ENCODE measurements around the gene GGACT. TPM values are rescaled to one million over a fixed set of nuclear protein-coding genes. Genes with fewer than 3 reads are reported as not detected.

Gene GGACT
- total RNA-seq, 3 donors from 2014 or later (not counting 1 experiment from before 2014, with no cell fraction given), result 8.8 to 16.4 (median 15.1) TPM

- Mint-ChIP-seq H3K27ac (peak overlapping the region; percentile 85 to 93), H3K4me1 (peaks cover 42 to 43% of the 10 kb centered on the region in 2 donors), H3K9me3 (no peaks in the 10 kb centered on the region), H3K27me3 (ENCODE audit: low read depth in 2 of 2) (no peaks in the 10 kb centered on the region), H3K4me3 (peak overlapping the region; percentile 31), H3K36me3 (peaks cover 13% of the 10 kb centered on the region)
- Histone ChIP-seq H3K27ac (ENCODE audit: low read length) (no peak overlapping the region), H3K27me3 (ENCODE audit: control insufficient read depth, insufficient read depth, low read length) (no peaks in the 10 kb centered on the region), H3K36me3 (ENCODE audit: control insufficient read depth, insufficient read depth, low read length) (peaks cover 21% of the 10 kb centered on the region), H3K9me3 (ENCODE audit: control insufficient read depth, insufficient read depth, low read length) (no peaks in the 10 kb centered on the region), H3K4me3 (ENCODE audit: low read length) (no peak overlapping the region), H3K4me1 (ENCODE audit: control insufficient read depth, insufficient read depth, low read length) (peaks cover 11% of the 10 kb centered on the region)
- WGBS (ENCODE audit: insufficient coverage), result 92% methylated on average over 8 of the region's 8 CpGs
- ATAC-seq (no peak), DNase-seq (no peak)
- intact Hi-C loops (cut with micrococcal nuclease), result no loop called here
- no peak for TF ChIP-seq CTCF (IDR thresholded peaks at IDR 0.05)
Observed at GRCh38 chr13:100630555-100630954, 42.0 kb upstream of the GGACT start.

- H3K4me3 ChIP-seq (ENCODE audit: low read length), result no peak overlapping the region
- Mint-ChIP-seq H3K9me3 (no peaks in the 10 kb centered on the region), H3K4me3 (no peak overlapping the region), H3K4me1 (peaks cover 39 to 42% of the 10 kb centered on the region in 2 donors), H3K36me3 (peaks cover 24% of the 10 kb centered on the region), H3K27ac (peak overlapping the region in 1 of 2 donors; percentile 64), H3K27me3 (ENCODE audit: low read depth in 2 of 2) (no peaks in the 10 kb centered on the region)
- no peak overlapping the region for H3K27ac ChIP-seq (ENCODE audit: low read length)
- intact Hi-C loops (cut with micrococcal nuclease), result no loop called here
- peaks cover 11% of the 10 kb centered on the region for H3K4me1 ChIP-seq (ENCODE audit: control insufficient read depth, insufficient read depth, low read length)
- DNase-seq (no peak), ATAC-seq (no peak)
- H3K27me3 ChIP-seq (ENCODE audit: control insufficient read depth, insufficient read depth, low read length), result no peaks in the 10 kb centered on the region
- H3K9me3 ChIP-seq (ENCODE audit: control insufficient read depth, insufficient read depth, low read length), result no peaks in the 10 kb centered on the region
- peaks cover 10% of the 10 kb centered on the region for H3K36me3 ChIP-seq (ENCODE audit: control insufficient read depth, insufficient read depth, low read length)
- 90% methylated on average over 15 of the region's 15 CpGs for WGBS (ENCODE audit: insufficient coverage)
- no peak for TF ChIP-seq CTCF (IDR thresholded peaks at IDR 0.05)
Observed at GRCh38 chr13:100627120-100627519, 38.5 kb upstream of the GGACT start.

- no peak for DNase-seq
- Histone ChIP-seq H3K36me3 (ENCODE audit: control insufficient read depth, insufficient read depth, low read length) (peaks cover 10% of the 10 kb centered on the region), H3K4me1 (ENCODE audit: control insufficient read depth, insufficient read depth, low read length) (peaks cover 11% of the 10 kb centered on the region), H3K27ac (ENCODE audit: low read length) (no peak overlapping the region), H3K27me3 (ENCODE audit: control insufficient read depth, insufficient read depth, low read length) (no peaks in the 10 kb centered on the region), H3K4me3 (ENCODE audit: low read length) (no peak overlapping the region), H3K9me3 (ENCODE audit: control insufficient read depth, insufficient read depth, low read length) (no peaks in the 10 kb centered on the region)
- Mint-ChIP-seq H3K27ac (no peak overlapping the region), H3K27me3 (ENCODE audit: low read depth in 2 of 2) (no peaks in the 10 kb centered on the region), H3K4me1 (peaks cover 35% of the 10 kb centered on the region in 2 donors), H3K9me3 (no peaks in the 10 kb centered on the region), H3K4me3 (no peak overlapping the region), H3K36me3 (peaks cover 25% of the 10 kb centered on the region)
- 98% methylated on average over 9 of the region's 9 CpGs for WGBS (ENCODE audit: insufficient coverage)
- ATAC-seq, result no peak
- intact Hi-C loops (cut with micrococcal nuclease), result no loop called here
- no peak for TF ChIP-seq CTCF (IDR thresholded peaks at IDR 0.05)
Observed at GRCh38 chr13:100625447-100625846, 36.9 kb upstream of the GGACT start.

- Histone ChIP-seq H3K9me3 (ENCODE audit: control insufficient read depth, insufficient read depth, low read length) (no peaks in the 10 kb centered on the region), H3K4me1 (ENCODE audit: control insufficient read depth, insufficient read depth, low read length) (no peaks in the 10 kb centered on the region), H3K27ac (ENCODE audit: low read length) (no peak overlapping the region), H3K27me3 (ENCODE audit: control insufficient read depth, insufficient read depth, low read length) (no peaks in the 10 kb centered on the region), H3K4me3 (ENCODE audit: low read length) (no peak overlapping the region), H3K36me3 (ENCODE audit: control insufficient read depth, insufficient read depth, low read length) (peaks cover 3% of the 10 kb centered on the region)
- WGBS (ENCODE audit: insufficient coverage), result 95% methylated on average over 3 of the region's 4 CpGs
- DNase-seq, result no peak
- Mint-ChIP-seq H3K27me3 (ENCODE audit: low read depth in 2 of 2) (no peaks in the 10 kb centered on the region), H3K27ac (no peak overlapping the region), H3K4me1 (peaks cover 5 to 16% of the 10 kb centered on the region in 2 donors), H3K36me3 (peaks cover 14% of the 10 kb centered on the region), H3K9me3 (no peaks in the 10 kb centered on the region), H3K4me3 (no peak overlapping the region)
- no peak for TF ChIP-seq CTCF (IDR thresholded peaks at IDR 0.05)
- intact Hi-C loops (cut with micrococcal nuclease), result no loop called here
- ATAC-seq, result no peak
Observed at GRCh38 chr13:100620792-100621191, 32.2 kb upstream of the GGACT start.

Data from natural killer cell (primary cell).